ENCODE results near the gene CERS4.

Gene CERS4

DNA sequence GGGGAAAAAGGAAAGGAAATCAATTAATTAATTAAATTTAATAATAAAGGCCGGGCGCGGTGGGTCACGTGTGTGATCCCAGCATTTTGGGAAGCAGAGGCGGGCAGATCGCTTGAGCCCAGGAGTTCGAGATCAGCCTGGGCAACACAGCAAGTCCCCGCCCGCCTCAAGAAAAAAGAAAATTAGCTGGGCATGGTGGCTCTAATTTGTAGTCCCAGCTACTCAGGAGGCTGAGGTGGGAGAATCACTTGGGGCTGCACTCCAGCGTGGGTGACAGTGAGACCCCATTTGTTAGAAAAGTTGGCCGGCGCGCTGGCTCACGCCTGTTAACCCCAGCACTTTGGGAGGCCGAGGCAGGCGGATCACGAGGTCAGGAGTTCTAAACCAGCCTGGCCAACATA, 99.7 kb downstream of the CERS4 start:
- no peak for TF ChIP-seq CTCF (IDR thresholded peaks at IDR 0.05; ENCODE audit: insufficient read depth, low read length, missing control alignments)
- no peak overlapping the region for H3K4me3 ChIP-seq (ENCODE audit: low read depth, low read length)
- no peak for DNase-seq (ENCODE audit: low read depth, low spot score)
- ChIA-PET POLR2A (no interaction called here), CTCF (no interaction called here)

DNA sequence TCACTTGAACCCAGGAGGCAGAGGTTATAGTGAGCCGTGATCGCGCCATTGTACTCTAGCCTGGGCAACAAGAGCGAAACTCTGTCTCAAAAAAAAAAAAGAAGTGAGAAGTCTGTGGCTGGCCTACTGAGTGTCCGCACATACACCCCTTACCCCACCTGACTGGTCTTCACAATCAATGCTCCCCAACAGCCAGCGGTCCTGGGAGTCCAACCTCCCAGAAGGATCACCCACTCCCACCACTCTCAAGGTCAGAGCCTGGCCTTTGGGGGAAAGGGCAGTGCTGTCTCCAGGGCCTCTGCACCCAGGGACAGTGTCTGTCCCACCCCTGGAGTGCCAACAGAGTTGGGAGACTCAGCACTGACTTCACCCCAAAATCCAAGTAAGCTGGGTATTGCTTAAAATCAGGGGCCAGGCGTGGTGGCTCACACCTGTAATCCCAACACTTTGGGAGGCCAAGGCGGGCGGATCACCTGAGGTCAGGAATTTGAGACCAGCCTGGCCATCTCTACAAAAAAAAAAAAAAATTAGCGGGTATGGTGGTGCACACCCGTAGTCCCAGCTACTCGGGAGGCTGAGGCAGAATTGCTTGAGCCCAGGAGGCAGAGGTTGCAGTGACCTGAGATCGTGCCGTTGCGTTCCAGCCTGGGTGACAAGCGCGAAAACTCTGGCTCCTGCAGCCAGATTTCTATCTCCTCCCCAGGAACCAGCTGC, 101.3 kb downstream of the CERS4 start:
- no peak for DNase-seq (ENCODE audit: low read depth, low spot score)
- no peak for TF ChIP-seq CTCF (IDR thresholded peaks at IDR 0.05; ENCODE audit: insufficient read depth, low read length, missing control alignments)
- no peak overlapping the region for H3K4me3 ChIP-seq (ENCODE audit: low read depth, low read length)
- ChIA-PET CTCF (interaction anchor here (1.5 kb wide), 1 partner anchor 10 kb away, joined by 5 read pairs; the partner anchor contains the start of genes NDUFA7 and RPS28), POLR2A (no interaction called here)

DNA sequence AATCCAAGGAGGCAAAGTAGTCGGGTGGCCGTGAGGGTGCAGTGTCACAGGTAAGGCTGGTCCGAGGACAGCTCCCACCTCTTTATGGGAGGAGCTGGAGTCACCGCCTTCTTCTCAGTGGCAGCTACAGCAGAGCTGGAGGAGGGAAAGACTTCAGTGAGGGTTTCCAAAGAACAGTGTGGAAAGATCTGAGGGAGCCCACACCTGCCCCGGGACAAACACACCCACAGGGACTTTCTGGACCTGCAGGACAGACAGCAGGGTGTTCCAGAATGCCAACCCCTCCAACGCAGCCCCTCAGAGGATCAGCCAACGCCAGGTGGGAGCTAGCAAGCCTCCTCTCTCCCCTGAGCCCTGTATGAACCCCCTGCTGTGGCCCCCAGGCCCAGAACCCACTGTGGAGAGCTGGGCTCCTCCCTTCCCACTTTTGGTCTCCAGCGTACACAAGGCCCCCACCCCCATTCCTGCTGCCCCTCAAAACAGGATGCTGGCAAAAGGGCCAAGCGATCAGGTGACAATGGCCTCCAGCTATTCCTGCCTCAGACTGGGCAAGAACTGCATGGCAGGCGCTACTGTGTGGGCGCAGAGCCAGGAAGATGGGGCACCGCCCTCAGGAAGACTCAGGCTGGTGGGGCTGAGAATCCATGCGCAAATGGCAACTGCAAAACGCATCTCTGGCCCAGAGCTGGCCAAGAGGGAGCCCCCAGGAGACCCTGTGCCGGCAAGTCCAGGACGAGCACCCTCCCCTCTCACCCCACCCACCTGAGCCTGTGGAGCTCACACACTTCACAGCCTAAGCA, 102.5 kb downstream of the CERS4 start:
- DNase-seq (ENCODE audit: low read depth, low spot score), result no peak

More for the DNA sequence above, 102.5 kb downstream of the CERS4 start:
- CTCF ChIA-PET, result interaction anchor here (0.6 to 1.5 kb wide), 2 partner anchors 9 to 45 kb away, joined by 3 to 5 read pairs; partner anchors contain the start of genes NDUFA7 and RPS28
- POLR2A ChIA-PET, result interaction anchor here (0.5 to 0.7 kb wide), 2 partner anchors 10 to 305 kb away, joined by 3 read pairs; partner anchors contain the start of genes NDUFA7 and RPS28
- no peak overlapping the region for H3K4me3 ChIP-seq (ENCODE audit: low read depth, low read length)
- no peak for TF ChIP-seq CTCF (IDR thresholded peaks at IDR 0.05; ENCODE audit: insufficient read depth, low read length, missing control alignments)

All from AG04449 (cell line).